Fibroblast of the aortic adventitia (primary cell): ENCODE results near the gene SLC2A6. TPM values are rescaled to one million over a fixed set of nuclear protein-coding genes. Genes with fewer than 3 reads are reported as not detected.

ENCODE experiments used
- DNase-seq: peaks from one replicate; pipeline ENCODE4 v3.0.0-alpha.2; 2010; ENCODE audit warnings: low read depth
- H3K4me3 ChIP-seq: 2 replicates; pipeline ENCODE4 v1.5.1; 2011; ENCODE audit warnings: low read depth, mild to moderate bottlenecking, control low read depth, low read length, moderate library complexity
- CTCF ChIP-seq: IDR thresholded peaks from 2 replicates; pipeline ENCODE4 v1.5.1; 2011; ENCODE audit warnings: mild to moderate bottlenecking, low read length, control low read depth, inconsistent platforms; ENCODE audit not compliant: insufficient read depth
- total RNA-seq: library from RNA; depleted of rRNA; stranded (reverse); fragments of >200 nt; gene quantifications from 2 replicates; pipeline ENCODE4 v1.2.3, GENCODE V29; 2012; ENCODE audit warnings: low replicate concordance

SLC2A6 gene
- total RNA-seq, 1 donor, result 7.3 TPM

GRCh38 chr9:133494636-133495326 is 15.9 kb upstream of the SLC2A6 start:
- no peak for TF ChIP-seq CTCF
- no peak overlapping the region for H3K4me3 ChIP-seq
- DNase-seq, result no peak

GRCh38 chr9:133493845-133494540 is 15.1 kb upstream of the SLC2A6 start:
- no peak for TF ChIP-seq CTCF
- no peak for DNase-seq
- H3K4me3 ChIP-seq, result no peak overlapping the region

GRCh38 chr9:133493428-133493827 is 14.5 kb upstream of the SLC2A6 start:
- no peak overlapping the region for H3K4me3 ChIP-seq
- TF ChIP-seq CTCF, result no peak
- no peak for DNase-seq

- H3K4me3 ChIP-seq, result no peak overlapping the region
- no peak for DNase-seq
- TF ChIP-seq CTCF, result no peak
These were observed 13.4 kb upstream of the SLC2A6 start for GRCh38 chr9:133492061-133493021.

- TF ChIP-seq CTCF, result no peak
- DNase-seq, result no peak
- H3K4me3 ChIP-seq, result no peak overlapping the region
These were observed 12.7 kb upstream of the SLC2A6 start for GRCh38 chr9:133491656-133491925.

GRCh38 chr9:133490865-133491655 is 12.2 kb upstream of the SLC2A6 start:
- no peak overlapping the region for H3K4me3 ChIP-seq
- no peak for TF ChIP-seq CTCF
- DNase-seq, result no peak
